H1 (cell line): ENCODE measurements around the gene SPINK1. TPM values are rescaled to one million over a fixed set of nuclear protein-coding genes. Genes with fewer than 3 reads are reported as not detected.

Experiments used
- CHD2 ChIP-seq: IDR thresholded peaks from 2 replicates; pipeline ENCODE4 v1.6.1; 2012; ENCODE audit warnings: low read length, improper control_type of control experiment
- CHD7 ChIP-seq: fragments of 300-600 bp; sonication (generic); IDR thresholded peaks from 2 replicates; pipeline ENCODE4 v1.7.1; 2012; ENCODE audit warnings: low read length, moderate library complexity, mild to moderate bottlenecking, inconsistent platforms; ENCODE audit not compliant: insufficient replicate concordance
- POLR2A ChIP-seq, 2 experiments: IDR thresholded peaks; 1 replicate in 1 of 2; 2 replicates in 1 of 2; pipeline ENCODE4 v1.6.1; 2011; ENCODE audit warnings: low read depth in 2 of 2, low read length in 2 of 2, mild to moderate bottlenecking in 2 of 2; ENCODE audit errors: control extremely low read depth in 1 of 2
- POLR2AphosphoS5 ChIP-seq: IDR thresholded peaks from 2 replicates; pipeline ENCODE4 v1.6.1; 2011; ENCODE audit warnings: low read depth, low read length
- SP1 ChIP-seq: IDR thresholded peaks from 2 replicates; pipeline ENCODE4 v1.6.1; 2011; ENCODE audit warnings: low read depth, low read length
- polyA plus RNA-seq, 7 experiments: library from polyadenylated mRNA; depleted of rRNA in 3 of 7; stranded (reverse) in 5 of 7; unstranded in 2 of 7; fragments of >200 nt in 5 of 7; fragments of 200-250 nt in 2 of 7; gene quantifications; 1 replicate in 5 of 7; 2 replicates in 1 of 7; 4 replicates in 1 of 7; pipeline versions ENCODE4 v1.2.1 to v1.2.3, GENCODE V29; 2011 to 2013; ENCODE audit warnings: missing spikeins in 2 of 7, mixed read lengths in 2 of 7
- total RNA-seq: library from RNA; stranded (reverse); fragmentation: NEBNext Ultra II Directional; extraction: Animal tissue kit (Norgen Biotek cat#: 25700); gene quantifications from 2 replicates; pipeline ENCODE4 v1.2.1, GENCODE V29; 2021

SPINK1 gene
- total and polyA plus RNA-seq, 2 of the 8 experiments (the other 6 are each of a cell fraction or from before 2014, with no cell fraction given), result 0.48 to 1.3 TPM

- peak; percentile 19 for TF ChIP-seq CHD7
- TF ChIP-seq CHD2, result 0 out of 2 replicates have a peak, but pooled peaks have one; percentile 12
- peak; percentile 88 for TF ChIP-seq POLR2AphosphoS5
- no peak for TF ChIP-seq SP1
- peak; percentile 19 to 62 for TF ChIP-seq POLR2A (IDR thresholded peaks at IDR 0.05; ENCODE audit: control extremely low read depth in 1 of 2, low read depth in 2 of 2, low read length in 2 of 2)
Observed at GRCh38 chr5:147855774-147856069, 24.3 kb upstream of the SPINK1 start (continued).
